ENCODE results near the gene DNAI1. TPM values are rescaled to one million over a fixed set of nuclear protein-coding genes. Genes with fewer than 3 reads are reported as not detected.
A peak's percentile ranks its signal among the peaks of the same experiment; 100 is the strongest.

Gene DNAI1
- total RNA-seq, 6 experiments from 2014 or later = not detected

- Mint-ChIP-seq H3K36me3 (ENCODE audit: low read depth) (no peaks in the 10 kb centered on the region), H3K9me3 (no peaks in the 10 kb centered on the region), H3K27me3 (ENCODE audit: insufficient read depth) (peaks cover 2% of the 10 kb centered on the region; the same call in 1 of the 2 replicates), H3K4me3 (no peak overlapping the region), H3K27ac (no peak overlapping the region), H3K4me1 (ENCODE audit: low read depth) (no peaks in the 10 kb centered on the region)
- no peak for DNase-seq
- TF ChIP-seq CTCF (IDR thresholded peaks at IDR 0.05) = no peak
These were observed 38.7 kb upstream of the DNAI1 start for GRCh38 chr9:34419716-34420504.

- no peak for TF ChIP-seq CTCF (IDR thresholded peaks at IDR 0.05)
- DNase-seq = no peak
- Mint-ChIP-seq H3K36me3 (ENCODE audit: low read depth) (no peaks in the 10 kb centered on the region), H3K4me1 (ENCODE audit: low read depth) (peaks cover 8% of the 10 kb centered on the region), H3K27me3 (ENCODE audit: insufficient read depth) (no peaks in the 10 kb centered on the region; the same call in 1 of the 2 replicates), H3K4me3 (no peak overlapping the region), H3K27ac (no peak overlapping the region), H3K9me3 (no peaks in the 10 kb centered on the region)
These were observed 32.1 kb upstream of the DNAI1 start for GRCh38 chr9:34426347-34427074.

GRCh38 chr9:34428325-34428958 lies 30.2 kb upstream of the DNAI1 start:
- Mint-ChIP-seq H3K27me3 (ENCODE audit: insufficient read depth) (no peaks in the 10 kb centered on the region; the same call in 1 of the 2 replicates), H3K4me3 (no peak overlapping the region), H3K4me1 (ENCODE audit: low read depth) (peaks cover 8% of the 10 kb centered on the region), H3K36me3 (ENCODE audit: low read depth) (no peaks in the 10 kb centered on the region), H3K9me3 (no peaks in the 10 kb centered on the region), H3K27ac (no peak overlapping the region)
- DNase-seq = no peak
- no peak for TF ChIP-seq CTCF (IDR thresholded peaks at IDR 0.05)

GRCh38 chr9:34430843-34431437 lies 27.7 kb upstream of the DNAI1 start:
- H3K27ac Mint-ChIP-seq = no peak overlapping the region
- H3K27me3 Mint-ChIP-seq (ENCODE audit: insufficient read depth) = no peaks in the 10 kb centered on the region; the same call in 1 of the 2 replicates
- H3K36me3 Mint-ChIP-seq (ENCODE audit: low read depth) = no peaks in the 10 kb centered on the region
- H3K9me3 Mint-ChIP-seq = no peaks in the 10 kb centered on the region
- no peak overlapping the region for H3K4me3 Mint-ChIP-seq
- no peak for TF ChIP-seq CTCF (IDR thresholded peaks at IDR 0.05)
- peaks cover 8% of the 10 kb centered on the region for H3K4me1 Mint-ChIP-seq (ENCODE audit: low read depth)
- peak; percentile 91 for DNase-seq

GRCh38 chr9:34431667-34432066 lies 26.9 kb upstream of the DNAI1 start:
- H3K4me1 Mint-ChIP-seq (ENCODE audit: low read depth) = peaks cover 8% of the 10 kb centered on the region
- H3K36me3 Mint-ChIP-seq (ENCODE audit: low read depth) = no peaks in the 10 kb centered on the region
- H3K9me3 Mint-ChIP-seq = no peaks in the 10 kb centered on the region
- no peak for DNase-seq
- no peak overlapping the region for H3K4me3 Mint-ChIP-seq
- no peaks in the 10 kb centered on the region; the same call in 1 of the 2 replicates for H3K27me3 Mint-ChIP-seq (ENCODE audit: insufficient read depth)
- H3K27ac Mint-ChIP-seq = no peak overlapping the region
- TF ChIP-seq CTCF (IDR thresholded peaks at IDR 0.05) = no peak

All from HFFc6 (cell line).